MM.1S (cell line): Measurements from ENCODE around the gene SLIT3.

ENCODE experiments used
- CTCF ChIP-seq: fragments of 300-600 bp; sonication (generic); IDR thresholded peaks from 2 replicates; pipeline ENCODE4 v1.5.1; 2016; ENCODE audit warnings: antibody characterized with exemption, low read length, mixed read lengths
- EZH2 ChIP-seq: fragments of 300-600 bp; sonication (generic); optimal IDR thresholded peaks from 2 replicates; pipeline ENCODE3; 2017; ENCODE audit warnings: low read depth, mild to moderate bottlenecking, antibody characterized with exemption, low read length, mixed read lengths

GRCh38 chr5:168707716-168708695 is 592.9 kb downstream of the SLIT3 start:
- TF ChIP-seq CTCF = no peak
- no peak for TF ChIP-seq EZH2
